ENCODE data around the gene CYP4B1.

CYP4B1 gene

DNA sequence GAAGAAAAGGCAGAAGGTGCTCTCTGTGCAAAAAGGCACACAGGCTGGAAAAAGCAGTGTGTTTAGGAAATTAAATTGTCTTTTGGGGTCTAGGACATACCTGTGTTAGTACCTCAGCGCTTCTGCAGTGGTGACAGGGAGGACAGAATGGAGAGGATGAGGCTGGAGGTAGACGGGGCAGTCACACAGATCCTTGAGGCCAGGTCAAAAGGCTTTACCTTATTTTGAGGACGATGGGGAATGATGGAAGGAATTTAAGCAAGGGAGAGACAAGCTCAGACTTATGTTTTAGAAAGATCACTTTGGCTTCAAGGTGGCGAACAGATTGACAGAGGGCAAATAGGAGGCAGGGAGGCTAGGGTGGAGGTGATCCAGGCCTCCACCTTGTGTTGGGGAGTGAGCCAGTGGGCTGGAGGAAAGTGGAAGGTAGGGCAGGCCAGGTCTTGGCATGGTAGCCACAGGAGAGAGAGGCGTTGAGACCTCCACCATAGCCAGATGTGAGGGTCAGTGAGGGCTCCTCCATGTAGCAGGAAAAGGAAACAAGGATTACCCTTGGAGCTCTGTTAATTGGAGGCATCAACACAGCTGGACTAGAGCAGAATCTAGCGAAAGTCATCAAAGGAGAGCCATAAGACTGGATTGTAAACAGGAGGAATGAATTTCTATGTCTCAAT, 4.2 kb downstream of the CYP4B1 start:
- TF ChIP-seq, protein P1, sequence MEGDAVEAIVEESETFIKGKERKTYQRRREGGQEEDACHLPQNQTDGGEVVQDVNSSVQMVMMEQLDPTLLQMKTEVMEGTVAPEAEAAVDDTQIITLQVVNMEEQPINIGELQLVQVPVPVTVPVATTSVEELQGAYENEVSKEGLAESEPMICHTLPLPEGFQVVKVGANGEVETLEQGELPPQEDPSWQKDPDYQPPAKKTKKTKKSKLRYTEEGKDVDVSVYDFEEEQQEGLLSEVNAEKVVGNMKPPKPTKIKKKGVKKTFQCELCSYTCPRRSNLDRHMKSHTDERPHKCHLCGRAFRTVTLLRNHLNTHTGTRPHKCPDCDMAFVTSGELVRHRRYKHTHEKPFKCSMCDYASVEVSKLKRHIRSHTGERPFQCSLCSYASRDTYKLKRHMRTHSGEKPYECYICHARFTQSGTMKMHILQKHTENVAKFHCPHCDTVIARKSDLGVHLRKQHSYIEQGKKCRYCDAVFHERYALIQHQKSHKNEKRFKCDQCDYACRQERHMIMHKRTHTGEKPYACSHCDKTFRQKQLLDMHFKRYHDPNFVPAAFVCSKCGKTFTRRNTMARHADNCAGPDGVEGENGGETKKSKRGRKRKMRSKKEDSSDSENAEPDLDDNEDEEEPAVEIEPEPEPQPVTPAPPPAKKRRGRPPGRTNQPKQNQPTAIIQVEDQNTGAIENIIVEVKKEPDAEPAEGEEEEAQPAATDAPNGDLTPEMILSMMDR (IDR thresholded peaks at IDR 0.05; ENCODE audit: control extremely low read depth, extremely low read depth, low read depth, missing control alignments): no peak
- POLR2A ChIA-PET: no interaction called here
- CTCF ChIA-PET: no interaction called here

DNA sequence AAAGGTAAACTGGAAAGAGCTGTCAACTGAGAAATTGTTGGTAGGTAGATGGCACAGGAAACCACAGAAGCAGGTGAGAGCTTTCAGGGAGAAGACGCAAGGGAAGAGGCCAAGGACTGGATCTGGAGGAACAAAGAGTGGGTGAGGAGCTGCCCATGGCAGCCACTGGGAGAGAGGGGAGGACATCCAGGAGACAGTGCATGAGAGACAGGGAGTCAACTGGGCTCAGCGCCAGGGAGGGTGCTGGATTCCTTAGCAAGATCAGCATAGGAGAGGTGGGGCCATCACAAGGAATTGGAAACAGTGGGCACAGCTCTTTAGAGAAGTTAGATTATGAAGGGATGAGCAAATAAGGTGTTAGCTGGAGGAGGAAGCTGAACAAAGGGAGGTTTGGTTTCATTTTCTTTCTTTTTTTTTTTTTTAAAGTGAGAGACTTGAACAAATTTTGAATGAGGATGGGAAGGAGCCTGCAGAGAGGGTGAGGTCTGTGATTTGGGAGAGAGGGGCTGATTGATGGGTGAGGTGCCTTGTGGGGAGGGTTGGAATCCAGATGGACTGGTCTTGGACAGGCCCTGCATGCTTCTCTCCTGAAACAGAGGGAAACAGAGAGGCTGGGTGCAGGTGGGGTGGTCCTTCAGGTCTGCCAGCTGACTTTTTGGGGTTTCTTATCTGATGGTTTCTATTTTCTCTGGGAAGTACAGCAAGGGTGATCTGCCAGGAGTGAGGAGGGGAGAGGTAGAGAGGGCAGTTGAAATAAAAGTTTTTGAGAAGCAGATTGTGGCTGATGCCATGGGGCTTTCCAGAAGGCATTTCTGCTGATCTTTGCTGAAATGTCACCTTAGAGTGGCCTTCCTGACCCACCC, 5.4 kb downstream of the CYP4B1 start:
- TF ChIP-seq, protein P1 (IDR thresholded peaks at IDR 0.05; ENCODE audit: control extremely low read depth, extremely low read depth, low read depth, missing control alignments): no peak
- CTCF ChIA-PET: no interaction called here
- POLR2A ChIA-PET: no interaction called here
- DNase-seq (ENCODE audit: extremely low spot score): no peak

More for the DNA sequence above, 4.2 kb downstream of the CYP4B1 start:
- DNase-seq (ENCODE audit: extremely low spot score): no peak

DNA sequence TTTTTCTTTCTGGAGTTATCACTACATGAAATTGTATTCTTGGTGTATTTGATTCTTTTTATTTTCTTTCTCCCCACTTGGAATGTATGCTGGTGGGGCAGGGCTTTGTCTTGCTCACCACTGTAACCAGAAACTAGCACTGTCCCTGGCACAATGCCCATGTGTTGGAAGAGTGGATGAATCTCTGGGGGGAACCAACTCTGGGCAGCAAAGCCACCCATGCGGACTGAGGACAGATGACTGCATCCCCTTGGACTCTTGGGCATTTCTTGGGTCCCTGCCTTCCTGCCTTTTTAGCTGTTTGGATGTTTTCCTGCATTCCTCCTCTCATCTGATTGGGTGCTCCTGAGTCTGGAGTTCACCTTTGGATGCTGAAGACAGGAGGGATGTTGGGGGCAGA, 6.1 kb downstream of the CYP4B1 start:
- POLR2A ChIA-PET: no interaction called here
- CTCF ChIA-PET: no interaction called here
- TF ChIP-seq, protein P1 (IDR thresholded peaks at IDR 0.05; ENCODE audit: control extremely low read depth, extremely low read depth, low read depth, missing control alignments): no peak
- DNase-seq (ENCODE audit: extremely low spot score): no peak

DNA sequence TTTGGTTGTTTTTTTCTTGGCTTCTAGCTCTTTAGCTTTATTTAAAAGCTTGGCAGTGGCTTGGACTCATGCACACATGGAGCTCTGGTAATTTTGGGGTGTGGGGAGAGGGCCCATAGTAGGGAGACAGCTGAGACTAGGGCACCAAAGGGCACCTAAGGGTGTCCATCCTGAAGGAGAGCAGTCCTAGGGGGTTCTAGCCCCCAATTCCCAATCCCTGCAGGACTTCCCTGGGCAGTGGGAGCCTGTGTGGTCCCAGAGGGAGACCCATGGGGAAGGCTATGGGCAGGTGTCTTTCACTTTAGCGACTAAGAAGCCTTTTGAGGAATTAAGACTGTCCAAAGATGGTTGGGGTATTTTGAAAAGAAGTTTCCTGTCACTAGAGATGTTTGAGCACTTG, 6.9 kb downstream of the CYP4B1 start:
- CTCF ChIA-PET: no interaction called here
- POLR2A ChIA-PET: no interaction called here
- DNase-seq (ENCODE audit: extremely low spot score): no peak
- TF ChIP-seq, protein P1 (IDR thresholded peaks at IDR 0.05; ENCODE audit: control extremely low read depth, extremely low read depth, low read depth, missing control alignments): no peak

DNA sequence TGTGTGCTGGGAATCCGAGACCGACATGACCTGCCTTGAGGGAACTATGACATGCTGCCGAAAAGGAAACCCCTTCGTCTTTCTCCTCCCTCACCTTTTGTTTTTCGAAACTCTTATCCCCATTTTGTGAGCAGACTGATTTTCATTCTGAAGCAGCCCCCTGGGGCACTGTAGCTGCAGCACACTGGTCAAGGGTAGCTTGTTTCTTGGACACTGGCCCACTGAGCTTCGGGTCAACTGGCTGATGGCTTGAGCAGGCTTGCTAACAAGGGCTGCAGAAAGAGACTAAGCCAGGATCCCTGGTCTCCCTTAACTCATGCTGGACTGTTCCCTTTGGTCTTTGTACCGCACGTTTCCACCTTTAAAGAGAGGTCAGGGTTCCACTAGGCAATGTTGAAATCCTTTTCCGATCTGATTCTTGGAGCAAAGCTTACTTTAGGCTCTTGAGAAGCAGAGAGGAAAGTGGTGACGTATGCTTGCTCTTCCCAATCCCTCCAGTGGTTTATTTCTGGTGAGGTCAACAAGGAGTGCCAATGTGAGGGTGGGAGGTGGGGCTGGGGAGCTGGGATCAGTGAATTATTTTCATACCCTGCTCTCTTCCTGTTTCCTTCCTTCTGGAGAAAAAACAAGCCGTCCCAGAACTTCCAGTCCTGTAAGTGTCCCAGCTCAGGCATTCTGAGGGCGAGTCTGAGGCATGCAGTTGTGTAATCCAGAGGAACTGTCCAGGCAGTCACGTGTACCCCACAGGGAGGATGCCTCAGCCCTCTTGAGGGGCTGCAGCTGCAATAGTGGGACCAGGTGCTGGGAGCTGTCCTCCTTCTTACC, 7.6 kb downstream of the CYP4B1 start:
- DNase-seq (ENCODE audit: extremely low spot score): no peak
- TF ChIP-seq, protein P1 (IDR thresholded peaks at IDR 0.05; ENCODE audit: control extremely low read depth, extremely low read depth, low read depth, missing control alignments): no peak
- ChIA-PET CTCF (no interaction called here), POLR2A (no interaction called here)
